Stimulated activated CD8-positive, alpha-beta memory T cell treated with anti-CD3 and anti-CD28 coated beads, Interleukin-7, amount 100 ng/mL, for 48 hours (primary cell): Measurements from ENCODE around the gene TSC1.
"Not testable (repeated sequence)": the region's sequence is repeated elsewhere in the genome, so short reads cannot be mapped to it uniquely, and the experiment has no call there.

Experiments
- DNase-seq, 2 donors: peaks; one replicate each; pipeline ENCODE4 v3.0.0-alpha.2; 2020; ENCODE audit warnings: low read depth in 1 of 2; ENCODE audit errors: extremely low read depth in 1 of 2

The TSC1 gene

GRCh38 chr9:132978112-132978450 is 33.7 kb upstream of the TSC1 start:
- DNase-seq: no peak

GRCh38 chr9:132976571-132976970 is 32.2 kb upstream of the TSC1 start:
- DNase-seq: no peak

- DNase-seq: no peak
Measured at GRCh38 chr9:132975961-132976360, 31.5 kb upstream of the TSC1 start.

- no peak for DNase-seq
Measured at GRCh38 chr9:132973713-132974112, 29.3 kb upstream of the TSC1 start.

GRCh38 chr9:132973166-132973565 is 28.8 kb upstream of the TSC1 start:
- DNase-seq: no peak

- no peak for DNase-seq
Measured at GRCh38 chr9:132970324-132971062, 26.1 kb upstream of the TSC1 start.

- no peak for DNase-seq
Measured at GRCh38 chr9:132969783-132970182, 25.4 kb upstream of the TSC1 start.

GRCh38 chr9:132967908-132968307 is 23.5 kb upstream of the TSC1 start:
- not testable (repeated sequence) for DNase-seq

GRCh38 chr9:132965478-132965877 is 21.1 kb upstream of the TSC1 start:
- no peak for DNase-seq

- DNase-seq: no peak
Measured at GRCh38 chr9:132961002-132961401, 16.6 kb upstream of the TSC1 start.

- no peak for DNase-seq
Measured at GRCh38 chr9:132957805-132958204, 13.4 kb upstream of the TSC1 start.

GRCh38 chr9:132955768-132956167 is 11.4 kb upstream of the TSC1 start:
- no peak for DNase-seq

- no peak for DNase-seq
Measured at GRCh38 chr9:132955123-132955522, 10.7 kb upstream of the TSC1 start.

GRCh38 chr9:132949709-132950108 is 5.3 kb upstream of the TSC1 start:
- DNase-seq: no peak

- no peak for DNase-seq
Measured at GRCh38 chr9:132948482-132949050, 4.2 kb upstream of the TSC1 start.

GRCh38 chr9:132947756-132948155 is 3.3 kb upstream of the TSC1 start:
- no peak for DNase-seq

- no peak for DNase-seq
Measured at GRCh38 chr9:132946631-132947295, 2.3 kb upstream of the TSC1 start.

- no peak for DNase-seq
Measured at GRCh38 chr9:132946211-132946610, 1.8 kb upstream of the TSC1 start.

- DNase-seq: no peak
Measured at GRCh38 chr9:132945186-132946130, 1.0 kb upstream of the TSC1 start.

GRCh38 chr9:132943651-132944293 is 644 bp downstream of the TSC1 start:
- no peak for DNase-seq
